ENCODE measurements around the gene DUOXA2. TPM values are rescaled to one million over a fixed set of nuclear protein-coding genes. Genes with fewer than 3 reads are reported as not detected.
"Not testable (repeated sequence)": the region's sequence is repeated elsewhere in the genome, so short reads cannot be mapped to it uniquely, and the experiment has no call there.

The DUOXA2 gene
- total RNA-seq (2021) (0.11 TPM in 1 of 3 replicates, not detected in the others), Bru-seq, nascent RNA (not detected)
- long read RNA-seq, experiment 1, result 0 reads
- long read RNA-seq, experiment 2, result 0 reads
- long read RNA-seq, experiment 3, result 0 reads

GRCh38 chr15:45114076-45114750, at the start of gene DUOXA2, which contains the start of gene DUOX2:
TSS of gene DUOXA2 (plus strand) at chr15:45114326. CDS start at chr15:45114606, 280 bp downstream.
TSS of gene DUOX2 (minus strand) at chr15:45114172. CDS start at chr15:45113411, 761 bp downstream.
- H3K36me3 Mint-ChIP-seq, result no peaks in the 10 kb centered on the region
- H3K27ac Mint-ChIP-seq, result no peak within 1 kb of the TSS
- peaks cover 44% of the 10 kb centered on the region for H3K4me1 Mint-ChIP-seq
- no peak for TF ChIP-seq GRHL2 (CRISPR knock-in tag; IDR thresholded peaks at IDR 0.05; ENCODE audit: insufficient replicate concordance, severe bottlenecking)
- H3K9me3 Mint-ChIP-seq, result no peaks in the 10 kb centered on the region
- POLR2A ChIA-PET, result no interaction called here
- ATAC-seq (no peak), DNase-seq (ENCODE audit: low spot score) (peak; percentile 23)
- peaks cover 100% of the 10 kb centered on the region for H3K27me3 Mint-ChIP-seq (ENCODE audit: low read depth)
- CTCF ChIA-PET, result interaction anchor here (1.2 to 8.3 kb wide), 5 partner anchors 9 to 261 kb away, joined by 3 to 231 read pairs (median 4); partner anchors contain the start of genes DUOX1 and DUOXA1
- peak within 1 kb of the TSS; percentile 64 for H3K4me3 Mint-ChIP-seq

- Mint-ChIP-seq H3K9me3 (no peaks in the 10 kb centered on the region), H3K27ac (no peak overlapping the region), H3K4me1 (no peaks in the 10 kb centered on the region), H3K36me3 (peaks cover 28% of the 10 kb centered on the region), H3K4me3 (no peak overlapping the region), H3K27me3 (ENCODE audit: low read depth) (no peaks in the 10 kb centered on the region)
- DNase-seq (ENCODE audit: low spot score) (no peak), ATAC-seq (no peak)
- TF ChIP-seq ATF3 (CRISPR knock-in tag; conservative IDR thresholded peaks at IDR 0.05), result no peak
- ChIA-PET CTCF (no interaction called here), POLR2A (no interaction called here)
Observed at GRCh38 chr15:45064386-45064785, 49.7 kb upstream of the DUOXA2 start.

- DNase-seq (ENCODE audit: low spot score); H3K9me3 Mint-ChIP-seq; H3K4me3 Mint-ChIP-seq; ATAC-seq; H3K27ac Mint-ChIP-seq; H3K27me3 Mint-ChIP-seq (ENCODE audit: low read depth); H3K4me1 Mint-ChIP-seq; POLR2A ChIA-PET: not testable (repeated sequence)
- CTCF ChIA-PET, result interaction anchor here (2.1 kb wide), 1 partner anchor 48 kb away, joined by 7 read pairs; no protein-coding TSS in a partner anchor
- H3K36me3 Mint-ChIP-seq, result peaks cover 13% of the 10 kb centered on the region
Observed at GRCh38 chr15:45069942-45070360, 44.2 kb upstream of the DUOXA2 start.

GRCh38 chr15:45073602-45074001, 40.5 kb upstream of the DUOXA2 start:
- not testable (repeated sequence) for ATAC-seq

GRCh38 chr15:45075440-45076320, 38.4 kb upstream of the DUOXA2 start:
- H3K27me3 Mint-ChIP-seq (ENCODE audit: low read depth); CTCF ChIA-PET; H3K9me3 Mint-ChIP-seq; H3K27ac Mint-ChIP-seq; DNase-seq (ENCODE audit: low spot score); H3K36me3 Mint-ChIP-seq; ATAC-seq; H3K4me3 Mint-ChIP-seq; H3K4me1 Mint-ChIP-seq; POLR2A ChIA-PET: not testable (repeated sequence)

More at GRCh38 chr15:45073602-45074001, 40.5 kb upstream of the DUOXA2 start:
- H3K4me3 Mint-ChIP-seq; H3K27ac Mint-ChIP-seq; H3K36me3 Mint-ChIP-seq; H3K4me1 Mint-ChIP-seq; DNase-seq (ENCODE audit: low spot score); CTCF ChIA-PET; POLR2A ChIA-PET; H3K9me3 Mint-ChIP-seq; H3K27me3 Mint-ChIP-seq (ENCODE audit: low read depth): not testable (repeated sequence)

- POLR2A ChIA-PET; H3K4me1 Mint-ChIP-seq; H3K9me3 Mint-ChIP-seq; ATAC-seq; CTCF ChIA-PET; H3K27me3 Mint-ChIP-seq (ENCODE audit: low read depth); H3K27ac Mint-ChIP-seq; H3K4me3 Mint-ChIP-seq; H3K36me3 Mint-ChIP-seq; DNase-seq (ENCODE audit: low spot score): not testable (repeated sequence)
Observed at GRCh38 chr15:45077391-45077790, 36.7 kb upstream of the DUOXA2 start.

- POLR2A ChIA-PET; H3K4me3 Mint-ChIP-seq; H3K4me1 Mint-ChIP-seq; H3K9me3 Mint-ChIP-seq; H3K27ac Mint-ChIP-seq; ATAC-seq; DNase-seq (ENCODE audit: low spot score); H3K36me3 Mint-ChIP-seq; H3K27me3 Mint-ChIP-seq (ENCODE audit: low read depth): not testable (repeated sequence)
- CTCF ChIA-PET, result interaction anchor here (0.6 kb wide), 1 partner anchor 31 kb away, joined by 3 read pairs; no protein-coding TSS in a partner anchor
Observed at GRCh38 chr15:45079201-45079600, 34.9 kb upstream of the DUOXA2 start.

- not testable (repeated sequence) for ATAC-seq; H3K36me3 Mint-ChIP-seq; H3K4me3 Mint-ChIP-seq; H3K9me3 Mint-ChIP-seq; DNase-seq (ENCODE audit: low spot score); H3K4me1 Mint-ChIP-seq; H3K27ac Mint-ChIP-seq; H3K27me3 Mint-ChIP-seq (ENCODE audit: low read depth)
- ChIA-PET CTCF (interaction anchor here (1.2 kb wide), 1 partner anchor 416 kb away, joined by 3 read pairs; no protein-coding TSS in a partner anchor), POLR2A (interaction anchor here (0.6 kb wide), 1 partner anchor 77 kb away, joined by 3 read pairs; no protein-coding TSS in a partner anchor)
Observed at GRCh38 chr15:45079628-45080246, 34.4 kb upstream of the DUOXA2 start.

- H3K36me3 Mint-ChIP-seq; POLR2A ChIA-PET; H3K9me3 Mint-ChIP-seq; H3K27me3 Mint-ChIP-seq (ENCODE audit: low read depth); DNase-seq (ENCODE audit: low spot score); H3K27ac Mint-ChIP-seq; ATAC-seq; H3K4me1 Mint-ChIP-seq; H3K4me3 Mint-ChIP-seq: not testable (repeated sequence)
- CTCF ChIA-PET, result interaction anchor here (1.2 to 1.7 kb wide), 3 partner anchors 37 to 417 kb away, joined by 3 to 6 read pairs (median 4); no protein-coding TSS in a partner anchor
Observed at GRCh38 chr15:45080593-45080992, 33.5 kb upstream of the DUOXA2 start.

- H3K9me3 Mint-ChIP-seq; H3K4me1 Mint-ChIP-seq; H3K27ac Mint-ChIP-seq; H3K36me3 Mint-ChIP-seq; DNase-seq (ENCODE audit: low spot score); H3K27me3 Mint-ChIP-seq (ENCODE audit: low read depth); H3K4me3 Mint-ChIP-seq; POLR2A ChIA-PET; ATAC-seq: not testable (repeated sequence)
- CTCF ChIA-PET, result interaction anchor here (0.7 to 1.7 kb wide), 3 partner anchors 34 to 81 kb away, joined by 4 to 8 read pairs (median 5); no protein-coding TSS in a partner anchor
Observed at GRCh38 chr15:45082412-45082811, 31.7 kb upstream of the DUOXA2 start.
